Measurements from ENCODE around the gene INTS11.

INTS11 gene

DNA sequence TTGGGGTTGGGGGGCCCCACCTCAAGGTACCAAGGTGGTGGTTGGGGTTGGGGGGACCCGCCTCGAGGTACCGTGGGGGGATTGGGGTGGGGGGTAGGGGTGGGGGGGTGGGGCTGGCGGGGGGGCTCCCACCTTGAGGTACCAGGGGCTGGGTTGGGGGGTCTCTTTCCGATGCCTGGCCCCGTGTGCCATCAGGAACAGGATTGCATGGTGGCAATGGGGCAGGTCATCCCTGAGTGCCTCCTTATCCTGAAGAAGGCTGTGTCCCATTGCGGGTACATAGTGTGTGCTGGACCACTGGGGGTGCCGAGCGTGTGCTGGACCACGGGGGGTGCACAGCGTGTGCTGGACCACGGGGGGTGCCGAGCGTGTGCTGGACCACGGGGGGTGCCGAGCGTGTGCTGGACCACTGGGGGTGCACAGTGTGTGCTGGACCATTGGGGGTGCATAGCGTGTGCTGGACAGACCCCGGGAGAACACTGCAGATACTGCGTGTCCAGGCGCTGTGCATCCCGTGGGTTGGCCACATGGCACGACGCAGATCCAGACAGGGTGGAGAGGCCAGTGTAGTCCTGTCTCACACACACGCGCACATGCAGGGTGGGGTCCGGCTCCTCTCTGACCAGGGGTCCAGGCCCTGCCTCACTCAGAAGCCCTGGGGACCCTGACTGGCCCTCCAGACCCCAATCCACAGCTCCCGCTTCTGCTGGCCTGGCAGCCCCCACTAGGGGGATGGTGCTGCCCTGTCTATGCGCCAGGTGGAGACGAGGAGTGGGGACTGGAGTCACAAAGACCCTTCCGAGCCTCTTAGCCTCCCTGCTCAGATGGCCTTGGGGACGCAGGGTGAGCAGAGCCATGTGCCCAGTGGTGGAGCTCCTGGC, 40.0 kb downstream of the INTS11 start:
- no peak for TF ChIP-seq CTCF (conservative IDR thresholded peaks at IDR 0.05; ENCODE audit: low read depth, low read length)
- no peak overlapping the region for H3K27ac ChIP-seq
- H3K9ac ChIP-seq = no peak overlapping the region
- H3K36me3 ChIP-seq (ENCODE audit: insufficient read depth) = no peaks in the 10 kb centered on the region
- H3K4me1 ChIP-seq (ENCODE audit: low read depth, poor library complexity, severe bottlenecking) = peaks cover 3% of the 10 kb centered on the region
- peaks cover 35% of the 10 kb centered on the region for H3K27me3 ChIP-seq (ENCODE audit: insufficient read depth, low read depth)
- no peak overlapping the region for H3K4me2 ChIP-seq
- no peaks in the 10 kb centered on the region for H4K20me1 ChIP-seq (ENCODE audit: insufficient read depth)
- no peak overlapping the region for H2AFZ ChIP-seq (ENCODE audit: low read depth)
- no peak overlapping the region for H3K4me3 ChIP-seq (IDR thresholded peaks at IDR 0.05; ENCODE audit: insufficient read depth, low read depth, low read length)
- no peaks in the 10 kb centered on the region for H3K79me2 ChIP-seq (ENCODE audit: insufficient read depth, low read depth)

DNA sequence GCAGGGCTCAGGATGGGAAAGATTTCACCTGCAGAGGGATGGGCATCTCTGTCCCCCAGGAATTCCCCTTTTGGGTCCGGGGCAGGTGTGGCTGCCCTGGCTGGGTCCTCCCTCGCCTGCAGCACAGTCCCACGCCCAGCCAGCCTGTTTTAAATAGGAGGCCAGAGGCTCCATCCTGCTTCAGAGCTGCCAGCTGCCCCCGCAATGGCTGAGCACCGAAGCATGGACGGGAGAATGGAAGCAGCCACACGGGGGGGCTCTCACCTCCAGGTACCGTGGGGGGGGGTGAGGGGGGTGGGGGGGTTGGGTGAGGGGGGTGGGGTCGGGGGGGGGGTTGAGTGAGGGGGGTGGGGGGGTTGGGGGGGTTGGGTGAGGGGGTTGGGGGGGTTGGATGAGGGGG, 40.6 kb downstream of the INTS11 start:
- Histone ChIP-seq H3K27ac (no peak overlapping the region), H3K9ac (no peak overlapping the region), H3K4me1 (ENCODE audit: low read depth, poor library complexity, severe bottlenecking) (peaks cover 3% of the 10 kb centered on the region), H3K79me2 (ENCODE audit: insufficient read depth, low read depth) (no peaks in the 10 kb centered on the region), H3K4me2 (no peak overlapping the region), H3K36me3 (ENCODE audit: insufficient read depth) (no peaks in the 10 kb centered on the region), H3K4me3 (IDR thresholded peaks at IDR 0.05; ENCODE audit: insufficient read depth, low read depth, low read length) (no peak overlapping the region), H3K27me3 (ENCODE audit: insufficient read depth, low read depth) (peaks cover 35% of the 10 kb centered on the region), H2AFZ (ENCODE audit: low read depth) (no peak overlapping the region), H4K20me1 (ENCODE audit: insufficient read depth) (no peaks in the 10 kb centered on the region)
- no peak for TF ChIP-seq CTCF (conservative IDR thresholded peaks at IDR 0.05; ENCODE audit: low read depth, low read length)

DNA sequence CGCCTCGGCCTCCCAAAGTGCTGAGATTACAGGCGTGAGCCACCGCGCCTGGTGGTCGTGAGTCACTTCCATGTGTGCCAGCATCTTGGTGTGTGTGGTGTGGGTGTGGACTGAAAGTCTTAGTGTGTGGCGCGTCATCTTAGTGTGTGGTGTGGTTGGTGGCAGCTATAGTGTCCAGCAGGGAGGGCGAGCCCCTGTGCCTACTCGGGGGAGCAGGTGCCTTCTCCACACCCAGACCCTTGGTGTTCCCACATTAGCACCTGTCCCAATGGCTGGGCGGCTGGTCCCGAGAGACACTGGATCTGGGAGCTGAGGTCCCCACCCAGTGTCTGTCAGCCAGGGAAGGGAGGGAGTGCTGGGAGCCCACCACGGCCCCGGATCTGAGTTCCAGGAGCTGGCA, 41.5 kb downstream of the INTS11 start:
- H3K4me3 ChIP-seq (IDR thresholded peaks at IDR 0.05; ENCODE audit: insufficient read depth, low read depth, low read length) = no peak overlapping the region
- no peak overlapping the region for H3K27ac ChIP-seq
- no peak overlapping the region for H3K9ac ChIP-seq
- peaks cover 35% of the 10 kb centered on the region for H3K27me3 ChIP-seq (ENCODE audit: insufficient read depth, low read depth)
- no peaks in the 10 kb centered on the region for H3K36me3 ChIP-seq (ENCODE audit: insufficient read depth)
- H3K79me2 ChIP-seq (ENCODE audit: insufficient read depth, low read depth) = no peaks in the 10 kb centered on the region
- no peak overlapping the region for H3K4me2 ChIP-seq
- no peak for TF ChIP-seq CTCF (conservative IDR thresholded peaks at IDR 0.05; ENCODE audit: low read depth, low read length)
- no peak overlapping the region for H2AFZ ChIP-seq (ENCODE audit: low read depth)
- H3K4me1 ChIP-seq (ENCODE audit: low read depth, poor library complexity, severe bottlenecking) = peaks cover 3% of the 10 kb centered on the region
- no peaks in the 10 kb centered on the region for H4K20me1 ChIP-seq (ENCODE audit: insufficient read depth)

DNA sequence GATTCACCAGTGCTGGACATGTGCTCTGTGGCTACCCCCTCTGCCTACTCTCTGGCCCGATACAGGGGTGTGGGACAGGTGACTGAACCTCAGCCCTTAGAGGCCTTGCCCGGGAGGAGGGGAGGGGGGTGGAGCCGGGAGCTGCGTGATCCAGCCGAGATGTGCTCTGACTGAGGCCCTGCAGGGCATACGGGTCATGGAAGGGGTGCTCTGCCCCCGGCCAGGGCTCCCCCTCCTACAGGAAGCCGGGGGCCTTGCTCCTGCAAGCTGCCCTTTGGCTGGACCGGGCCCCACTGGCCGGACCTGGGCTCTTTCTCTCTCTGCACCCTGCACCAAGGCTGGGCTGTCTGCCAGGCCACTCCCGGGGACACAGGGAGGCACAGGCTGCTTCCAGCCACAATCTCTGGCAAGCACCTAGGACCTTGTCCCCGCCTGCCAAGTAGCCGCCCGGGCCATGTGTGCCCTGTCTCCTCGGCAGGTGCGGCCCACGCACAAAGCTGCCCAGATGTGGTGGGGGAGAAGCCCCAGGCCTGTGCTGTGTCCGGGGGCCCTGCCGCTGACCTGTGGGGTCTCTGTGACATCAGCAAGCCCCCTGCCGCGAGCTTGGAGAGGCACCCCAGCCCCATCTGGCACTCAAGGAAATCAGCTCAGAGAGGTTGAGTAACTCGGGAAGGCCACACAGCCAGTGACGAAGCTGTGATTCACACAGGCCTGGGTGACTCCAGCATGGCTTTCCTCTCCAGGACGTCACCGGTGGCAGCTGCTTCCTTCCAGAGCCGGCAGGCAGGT, 42.7 kb downstream of the INTS11 start:
- no peak overlapping the region for H3K27ac ChIP-seq
- TF ChIP-seq CTCF (conservative IDR thresholded peaks at IDR 0.05; ENCODE audit: low read depth, low read length) = no peak
- no peak overlapping the region for H3K4me3 ChIP-seq (IDR thresholded peaks at IDR 0.05; ENCODE audit: insufficient read depth, low read depth, low read length)
- H3K4me1 ChIP-seq (ENCODE audit: low read depth, poor library complexity, severe bottlenecking) = peaks cover 3% of the 10 kb centered on the region
- H3K27me3 ChIP-seq (ENCODE audit: insufficient read depth, low read depth) = peaks cover 24% of the 10 kb centered on the region
- no peak overlapping the region for H2AFZ ChIP-seq (ENCODE audit: low read depth)
- H3K9ac ChIP-seq = no peak overlapping the region
- no peaks in the 10 kb centered on the region for H4K20me1 ChIP-seq (ENCODE audit: insufficient read depth)
- H3K36me3 ChIP-seq (ENCODE audit: insufficient read depth) = no peaks in the 10 kb centered on the region
- no peaks in the 10 kb centered on the region for H3K79me2 ChIP-seq (ENCODE audit: insufficient read depth, low read depth)
- no peak overlapping the region for H3K4me2 ChIP-seq
